Esophagus squamous epithelium (tissue), 4 donors: Measurements from ENCODE around the gene REST.

Experiments used
- CTCF ChIP-seq, 6 experiments: fragments of 450-650 bp in 4 of 6; fragments of 200-600 bp in 2 of 6; sonication (generic) in 2 of 6; IDR thresholded peaks; one replicate each; pipeline ENCODE4 v1.5.1; 2016 to 2019; ENCODE audit warnings: antibody characterized with exemption in 6 of 6, mild to moderate bottlenecking in 4 of 6, moderate library complexity in 4 of 6
- POLR2A ChIP-seq, 4 donors: fragments of 450-650 bp; IDR thresholded peaks; one replicate each; pipeline ENCODE4 v1.6.1; 2017; ENCODE audit warnings: antibody characterized with exemption in 4 of 4, mild to moderate bottlenecking in 4 of 4, moderate library complexity in 3 of 4

- TF ChIP-seq CTCF (IDR thresholded peaks at IDR 0.05) (no peak), POLR2A (IDR thresholded peaks at IDR 0.05) (no peak)
These were observed 29.6 kb downstream of the REST start for GRCh38 chr4:56937262-56937661.
